Spleen (tissue), 11 donors: ENCODE measurements around the gene CHCHD6. TPM values are rescaled to one million over a fixed set of nuclear protein-coding genes. Genes with fewer than 3 reads are reported as not detected.

Experiments
- DNase-seq: peaks from one replicate; pipeline ENCODE4 v3.0.0-alpha.2; 2020
- H3K27ac ChIP-seq, 8 donors: fragments of 200-600 bp; sonication (generic) in 7 of 8; 1 replicate in 4 of 8; 2 replicates in 4 of 8; pipeline versions ENCODE4 v1.5.0 to v1.8.0; 2016 to 2021; ENCODE audit warnings: inconsistent platforms in 4 of 8, mild to moderate bottlenecking in 4 of 8, moderate library complexity in 1 of 8
- H3K27me3 ChIP-seq, 7 donors: fragments of 200-600 bp; sonication (generic) in 6 of 7; replicated peaks in 1 of 7; 1 replicate in 4 of 7; 2 replicates in 3 of 7; pipeline versions ENCODE4 v1.5.0 to v1.8.0; 2016 to 2021; ENCODE audit warnings: inconsistent platforms in 3 of 7, mild to moderate bottlenecking in 1 of 7
- H3K36me3 ChIP-seq, 6 donors: fragments of 200-600 bp; sonication (generic) in 5 of 6; 1 replicate in 4 of 6; 2 replicates in 2 of 6; pipeline versions ENCODE4 v1.5.0 to v1.8.0; 2016 to 2021; ENCODE audit warnings: inconsistent platforms in 2 of 6
- H3K4me1 ChIP-seq, 6 donors: fragments of 200-600 bp; sonication (generic) in 5 of 6; 1 replicate in 3 of 6; 2 replicates in 3 of 6; pipeline versions ENCODE4 v1.5.0 to v1.8.0; 2016 to 2021; ENCODE audit warnings: inconsistent platforms in 3 of 6
- H3K4me3 ChIP-seq, 8 donors: fragments of 200-600 bp; sonication (generic) in 7 of 8; 1 replicate in 4 of 8; 2 replicates in 4 of 8; pipeline versions ENCODE4 v1.5.0 to v1.8.0; 2016 to 2021; ENCODE audit warnings: inconsistent platforms in 4 of 8, mild to moderate bottlenecking in 4 of 8, moderate library complexity in 2 of 8
- H3K9me3 ChIP-seq, 8 donors: fragments of 200-600 bp; sonication (generic) in 7 of 8; 1 replicate in 4 of 8; 2 replicates in 4 of 8; pipeline versions ENCODE4 v1.5.0 to v1.8.0; 2016 to 2021; ENCODE audit warnings: inconsistent platforms in 4 of 8
- CTCF ChIP-seq, 11 experiments: fragments of 200-600 bp in 7 of 11; fragments of 450-650 bp in 4 of 11; sonication (generic) in 4 of 11; IDR thresholded peaks in 8 of 11; conservative IDR thresholded peaks in 3 of 11; 1 replicate in 7 of 11; 2 replicates in 4 of 11; pipeline versions ENCODE4 v1.4.0 to v1.8.0; 2016 to 2021; ENCODE audit warnings: antibody characterized with exemption in 11 of 11, inconsistent platforms in 4 of 11, mild to moderate bottlenecking in 1 of 11
- POLR2A ChIP-seq, 3 donors: fragments of 450-650 bp; IDR thresholded peaks; one replicate each; pipeline ENCODE4 v1.5.1; 2017; ENCODE audit warnings: antibody characterized with exemption in 3 of 3, mild to moderate bottlenecking in 1 of 3
- POLR2AphosphoS5 ChIP-seq, 3 donors: sonication (generic); formaldehyde crosslinking; IDR thresholded peaks; one replicate each; pipeline ENCODE4 v1.5.1; 2017; ENCODE audit warnings: antibody characterized with exemption in 3 of 3
- WGBS, 5 donors: extraction: QIAGEN DNeasy Blood & Tissue Kit in 3 of 5; methylation state at CpG; one replicate each; pipeline versions ENCODE4 v1.1.5 to v1.1.7; 2013 to 2018; 5-methylcytosine and 5-hydroxymethylcytosine counted together
- intact Hi-C: fragments of 100-400 bp; cut with DNase I; formaldehyde crosslinking; loops from one replicate; pipeline ENCODE4 v1.15.0; 2023; ENCODE audit warnings: low total_unique reads
- polyA plus RNA-seq, 3 donors: library from polyadenylated mRNA; stranded (reverse); fragments of 200-250 nt; gene quantifications; one replicate each; pipeline ENCODE4 v1.2.1, GENCODE V29; 2013
- total RNA-seq, 7 donors: library from RNA; depleted of rRNA in 3 of 7; stranded (reverse); fragments of >200 nt in 3 of 7; fragmentation: NEBNext Ultra II Directional in 4 of 7; extraction: Animal tissue kit (Norgen Biotek cat#: 25700) in 4 of 7; gene quantifications; one replicate each; pipeline versions ENCODE4 v1.1.0 to v1.2.1, GENCODE V29; 2016 to 2021
- donor health status: healthy with polysubstance abuse.
- donor health status: DM: no; HTN: no; CAD: no; lungs with moderate emphysema.
- donor health status: DM: no; HTN: no; CAD: no.
- donor health status: Bipolar disorder and iron deficiency.
- donor health status: healthy.
- donor health status: DM: no; HTN: no; CAD: no.
- donor health status: DM: yes; HTN: yes; CAD: no.

Gene CHCHD6
- total and polyA plus RNA-seq, 10 donors = 6.3 to 39.1 (median 11.8) TPM

DNA sequence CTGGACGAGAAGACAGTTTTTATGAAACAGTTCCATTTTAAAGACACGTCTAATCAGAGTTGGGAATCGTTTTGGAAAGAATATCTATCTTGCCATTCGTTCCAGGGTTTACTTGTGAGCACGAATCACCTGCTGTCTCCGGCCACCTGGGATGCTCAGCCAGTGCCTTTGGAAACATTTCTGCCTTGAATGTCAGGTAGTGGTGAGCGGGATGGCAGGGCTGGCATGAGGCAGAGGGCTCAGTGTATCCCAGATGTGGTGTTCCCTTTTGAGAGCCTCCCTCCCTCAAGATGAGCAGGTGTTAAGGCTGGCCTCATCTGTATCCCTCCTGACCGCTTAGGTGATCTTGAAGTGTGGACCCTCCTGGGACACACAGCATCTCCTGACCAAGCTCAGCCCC lies 231.0 kb downstream of the CHCHD6 start:
- no peaks in the 10 kb centered on the region for H3K27me3 ChIP-seq
- intact Hi-C loops = no loop called here
- no peaks in the 10 kb centered on the region for H3K36me3 ChIP-seq
- WGBS, 5 donors = 86 to 96% (median 93%) methylated on average over 7 to 8 of the region's 8 CpGs
- H3K27ac ChIP-seq = peak overlapping the region in 2 of 8 donors; percentile 69 to 79
- TF ChIP-seq POLR2A (IDR thresholded peaks at IDR 0.05) (no peak), CTCF (IDR thresholded peaks at IDR 0.05 in 8 of 11, conservative IDR thresholded peaks at IDR 0.05 in 3 of 11) (no peak), POLR2AphosphoS5 (IDR thresholded peaks at IDR 0.05) (no peak)
- peak; percentile 51 for DNase-seq
- H3K4me3 ChIP-seq = no peak overlapping the region
- no peaks in the 10 kb centered on the region for H3K9me3 ChIP-seq
- peaks cover 20 to 87% (median 61%) of the 10 kb centered on the region in 6 donors for H3K4me1 ChIP-seq

- Histone ChIP-seq H3K4me3 (no peak overlapping the region), H3K27me3 (no peaks in the 10 kb centered on the region), H3K36me3 (no peaks in the 10 kb centered on the region), H3K27ac (peak overlapping the region in 1 of 8 donors; percentile 11), H3K4me1 (peaks cover 20 to 86% (median 61%) of the 10 kb centered on the region in 6 donors), H3K9me3 (no peaks in the 10 kb centered on the region)
- TF ChIP-seq POLR2AphosphoS5 (IDR thresholded peaks at IDR 0.05) (no peak), CTCF (IDR thresholded peaks at IDR 0.05 in 8 of 11, conservative IDR thresholded peaks at IDR 0.05 in 3 of 11) (no peak), POLR2A (IDR thresholded peaks at IDR 0.05) (no peak)
- 57 to 72% (median 63%) methylated on average over 4 of the region's 4 CpGs for WGBS, 5 donors
- intact Hi-C loops = no loop called here
- DNase-seq = peak; percentile 16
Measured at GRCh38 chr3:126935756-126936509, 231.9 kb downstream of the CHCHD6 start.

GRCh38 chr3:126936853-126937425 lies 232.9 kb downstream of the CHCHD6 start:
- intact Hi-C loops = no loop called here
- Histone ChIP-seq H3K9me3 (no peaks in the 10 kb centered on the region), H3K4me3 (no peak overlapping the region), H3K27ac (no peak overlapping the region), H3K4me1 (peaks cover 20 to 76% (median 54%) of the 10 kb centered on the region in 6 donors), H3K27me3 (no peaks in the 10 kb centered on the region), H3K36me3 (no peaks in the 10 kb centered on the region)
- TF ChIP-seq POLR2A (IDR thresholded peaks at IDR 0.05) (no peak), POLR2AphosphoS5 (IDR thresholded peaks at IDR 0.05) (no peak), CTCF (IDR thresholded peaks at IDR 0.05 in 8 of 11, conservative IDR thresholded peaks at IDR 0.05 in 3 of 11) (no peak)
- DNase-seq = peak; percentile 34
- 72 to 88% (median 86%) methylated on average over 6 of the region's 6 CpGs for WGBS, 5 donors

DNA sequence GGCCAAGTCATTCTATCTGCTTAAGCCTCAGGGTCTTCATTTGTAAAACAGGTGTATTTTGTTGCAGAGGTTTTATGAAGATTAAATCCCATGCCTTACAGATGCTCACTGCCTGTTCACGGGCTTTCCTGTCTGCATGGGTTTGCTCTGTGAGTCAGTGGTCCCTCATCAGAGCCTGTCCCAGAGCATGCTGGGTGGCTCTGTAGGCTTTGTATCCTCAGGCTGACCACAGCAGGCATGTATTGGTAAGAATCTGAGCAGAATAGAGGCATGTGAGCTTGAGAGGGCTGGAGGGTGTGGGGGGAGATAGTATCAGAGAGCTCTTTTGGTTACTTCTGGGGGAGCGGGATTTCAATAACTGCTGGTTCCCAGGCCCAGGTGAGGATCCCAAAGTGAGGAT lies 233.5 kb downstream of the CHCHD6 start:
- 92 to 100% (median 95%) methylated on average over 2 of the region's 2 CpGs for WGBS, 5 donors
- DNase-seq = peak; percentile 17
- no peak overlapping the region for H3K4me3 ChIP-seq
- H3K27me3 ChIP-seq = no peaks in the 10 kb centered on the region
- TF ChIP-seq POLR2AphosphoS5 (IDR thresholded peaks at IDR 0.05) (no peak), CTCF (IDR thresholded peaks at IDR 0.05 in 8 of 11, conservative IDR thresholded peaks at IDR 0.05 in 3 of 11) (no peak), POLR2A (IDR thresholded peaks at IDR 0.05) (no peak)
- no peak overlapping the region for H3K27ac ChIP-seq
- intact Hi-C loops = no loop called here
- H3K4me1 ChIP-seq = peaks cover 20 to 70% (median 49%) of the 10 kb centered on the region in 6 donors
- H3K36me3 ChIP-seq = no peaks in the 10 kb centered on the region
- H3K9me3 ChIP-seq = no peaks in the 10 kb centered on the region
